A673 (cell line): ENCODE measurements around the gene CDKAL1. TPM values are rescaled to one million over a fixed set of nuclear protein-coding genes. Genes with fewer than 3 reads are reported as not detected.

Experiments used
- BruUV-seq: library from RNA; stranded (reverse); fragments of 400-500 nt; replicated peaks from 2 replicates; lab custom pipeline; 2021; lab: Mats Ljungman, UMichigan
- CTCF ChIA-PET: fragments of 300-600 bp; sonication (Branson Sonifier 250); formaldehyde crosslinking; loops from one replicate; lab custom pipeline; 2022; ENCODE audit warnings: antibody characterized with exemption; lab: Charles Lee
- POLR2A ChIA-PET: fragments of 300-600 bp; sonication (Branson Sonifier 250); formaldehyde crosslinking; loops from one replicate; lab custom pipeline; 2022; ENCODE audit warnings: antibody characterized with exemption; ENCODE audit not compliant: low non-redundant PET; lab: Charles Lee
- DNase-seq: peaks from one replicate; pipeline ENCODE4 v3.0.0-alpha.2; 2015; ENCODE audit warnings: low spot score
- H3K27ac ChIP-seq: fragments of 200-600 bp; sonication (generic); 2 replicates; pipeline ENCODE4 v1.5.1; 2016; ENCODE audit warnings: mixed run types, low read depth, mild to moderate bottlenecking, mixed read lengths, antibody characterized with exemption, low read length; ENCODE audit not compliant: poor library complexity, severe bottlenecking
- H3K27me3 ChIP-seq: fragments of 200-600 bp; sonication (generic); replicated peaks from 2 replicates; pipeline ENCODE4 v1.6.1; 2017; ENCODE audit warnings: mixed run types, low read depth, mild to moderate bottlenecking, mixed read lengths, antibody characterized with exemption, low read length; ENCODE audit not compliant: insufficient read depth, poor library complexity
- H3K36me3 ChIP-seq: fragments of 200-600 bp; sonication (generic); 2 replicates; pipeline ENCODE4 v1.6.1; 2016; ENCODE audit warnings: mixed run types, mild to moderate bottlenecking, mixed read lengths, antibody characterized with exemption, low read length; ENCODE audit not compliant: insufficient read depth, poor library complexity, severe bottlenecking
- H3K4me1 ChIP-seq: fragments of 200-600 bp; sonication (generic); 2 replicates; pipeline ENCODE4 v1.6.1; 2017; ENCODE audit warnings: mixed run types, mild to moderate bottlenecking, mixed read lengths, antibody characterized with exemption, low read length; ENCODE audit not compliant: insufficient read depth, poor library complexity, severe bottlenecking
- H3K4me3 ChIP-seq: fragments of 200-600 bp; sonication (generic); 2 replicates; pipeline ENCODE4 v1.5.1; 2016; ENCODE audit warnings: low read depth, mixed run types, mild to moderate bottlenecking, mixed read lengths, low read length; ENCODE audit not compliant: poor library complexity, severe bottlenecking
- H3K9me3 ChIP-seq: fragments of 200-600 bp; sonication (generic); 2 replicates; pipeline ENCODE4 v1.6.1; 2016; ENCODE audit warnings: mixed run types, low read depth, mild to moderate bottlenecking, mixed read lengths, antibody characterized with exemption, low read length; ENCODE audit not compliant: poor library complexity, severe bottlenecking
- EZH2 ChIP-seq: fragments of 200-600 bp; sonication (generic); IDR thresholded peaks from 2 replicates; pipeline ENCODE4 v1.6.1; 2017; ENCODE audit warnings: borderline replicate concordance, low read depth, mild to moderate bottlenecking, mixed read lengths, antibody characterized with exemption, low read length; ENCODE audit not compliant: poor library complexity, severe bottlenecking
- intact Hi-C: fragments of 100-400 bp; cut with micrococcal nuclease; formaldehyde crosslinking; loops from one replicate; pipeline ENCODE4 v1.10.0; 2022; ENCODE audit not compliant: unreplicated experiment
- total RNA-seq: library from RNA; stranded (reverse); gene quantifications from 2 replicates; pipeline ENCODE4 v1.2.3, GENCODE V29; 2021
- TF ChIP-seq, protein P1 (sequence below): fragments of 300-800, 200-600 bp; sonication (generic); conservative IDR thresholded peaks from 2 replicates; pipeline ENCODE4 v1.5.1; 2017; ENCODE audit warnings: low read depth, mild to moderate bottlenecking, antibody characterized with exemption, low read length, moderate library complexity, mixed read lengths

Gene CDKAL1
- total RNA-seq, 1 experiment from 2014 or later: 35.5 TPM

DNA sequence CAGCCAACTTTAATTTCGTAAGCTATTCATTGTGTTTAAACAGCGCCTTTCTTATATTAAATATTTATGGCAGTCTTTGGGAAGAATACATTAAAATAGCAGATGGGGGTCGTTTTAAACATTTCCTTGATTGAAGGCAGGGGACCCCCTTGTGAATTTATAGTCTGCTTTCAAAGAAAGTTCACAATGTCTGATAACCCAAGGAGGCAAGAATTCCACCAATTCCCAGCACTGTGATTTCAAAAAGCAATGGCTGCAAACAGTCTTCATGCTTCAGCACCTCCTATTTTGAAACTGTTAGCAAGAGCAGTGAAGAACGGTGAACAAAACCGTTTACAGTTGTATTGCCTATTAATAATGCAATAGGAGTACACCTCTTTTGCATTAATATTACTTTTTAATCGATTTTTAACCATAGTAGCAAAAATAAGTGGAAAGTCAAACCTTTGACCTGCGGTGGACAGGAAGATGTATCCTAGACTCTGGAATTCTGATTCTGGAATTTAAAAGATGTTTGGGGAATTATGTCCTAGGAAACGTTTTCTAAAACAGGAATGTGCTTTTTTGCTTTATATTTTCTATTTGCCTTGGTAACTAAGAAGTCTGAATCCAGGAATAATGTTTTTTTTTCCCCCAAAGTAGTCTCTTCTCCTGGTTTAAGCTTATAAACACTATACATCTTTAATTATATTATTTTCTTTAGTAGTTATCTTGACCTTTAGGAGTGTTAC lies 393.0 kb downstream of the CDKAL1 start:
- Histone ChIP-seq H3K27ac (no peak overlapping the region), H3K36me3 (no peaks in the 10 kb centered on the region), H3K4me1 (peaks cover 18% of the 10 kb centered on the region), H3K4me3 (no peak overlapping the region), H3K27me3 (no peaks in the 10 kb centered on the region), H3K9me3 (no peaks in the 10 kb centered on the region)
- CTCF ChIA-PET: no interaction called here
- intact Hi-C loops: no loop called here
- POLR2A ChIA-PET: no interaction called here
- no peak for DNase-seq
- TF ChIP-seq, protein P1, sequence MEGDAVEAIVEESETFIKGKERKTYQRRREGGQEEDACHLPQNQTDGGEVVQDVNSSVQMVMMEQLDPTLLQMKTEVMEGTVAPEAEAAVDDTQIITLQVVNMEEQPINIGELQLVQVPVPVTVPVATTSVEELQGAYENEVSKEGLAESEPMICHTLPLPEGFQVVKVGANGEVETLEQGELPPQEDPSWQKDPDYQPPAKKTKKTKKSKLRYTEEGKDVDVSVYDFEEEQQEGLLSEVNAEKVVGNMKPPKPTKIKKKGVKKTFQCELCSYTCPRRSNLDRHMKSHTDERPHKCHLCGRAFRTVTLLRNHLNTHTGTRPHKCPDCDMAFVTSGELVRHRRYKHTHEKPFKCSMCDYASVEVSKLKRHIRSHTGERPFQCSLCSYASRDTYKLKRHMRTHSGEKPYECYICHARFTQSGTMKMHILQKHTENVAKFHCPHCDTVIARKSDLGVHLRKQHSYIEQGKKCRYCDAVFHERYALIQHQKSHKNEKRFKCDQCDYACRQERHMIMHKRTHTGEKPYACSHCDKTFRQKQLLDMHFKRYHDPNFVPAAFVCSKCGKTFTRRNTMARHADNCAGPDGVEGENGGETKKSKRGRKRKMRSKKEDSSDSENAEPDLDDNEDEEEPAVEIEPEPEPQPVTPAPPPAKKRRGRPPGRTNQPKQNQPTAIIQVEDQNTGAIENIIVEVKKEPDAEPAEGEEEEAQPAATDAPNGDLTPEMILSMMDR: no peak
- TF ChIP-seq EZH2: no peak
- no TSS peak for BruUV-seq

DNA sequence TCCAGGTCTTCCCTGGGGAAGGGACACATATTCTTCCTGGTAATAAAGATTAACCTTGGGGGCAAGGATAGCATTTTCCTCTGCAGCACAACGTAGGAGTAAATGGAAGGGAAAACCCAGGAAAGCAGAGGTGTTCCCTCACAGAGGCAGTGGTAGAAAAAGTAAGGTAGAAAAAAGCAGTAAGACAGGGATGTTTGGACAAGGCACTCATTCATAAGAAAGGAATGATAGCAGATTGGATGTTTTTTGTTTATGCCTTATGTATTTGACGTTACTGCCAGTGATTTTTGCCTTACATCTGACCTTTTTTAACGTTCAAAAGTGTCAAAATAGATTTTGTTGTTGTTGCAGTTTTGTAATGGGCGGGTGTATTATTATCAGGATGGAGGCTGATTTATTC lies 395.0 kb downstream of the CDKAL1 start:
- H3K27me3 ChIP-seq: no peaks in the 10 kb centered on the region
- intact Hi-C loops: no loop called here
- no peak for DNase-seq
- TF ChIP-seq, protein P1: no peak
- no peak for TF ChIP-seq EZH2
- peaks cover 18% of the 10 kb centered on the region for H3K4me1 ChIP-seq
- BruUV-seq: no TSS peak
- no peak overlapping the region for H3K4me3 ChIP-seq
- ChIA-PET CTCF (no interaction called here), POLR2A (no interaction called here)
- no peaks in the 10 kb centered on the region for H3K9me3 ChIP-seq
- no peaks in the 10 kb centered on the region for H3K36me3 ChIP-seq
- no peak overlapping the region for H3K27ac ChIP-seq

DNA sequence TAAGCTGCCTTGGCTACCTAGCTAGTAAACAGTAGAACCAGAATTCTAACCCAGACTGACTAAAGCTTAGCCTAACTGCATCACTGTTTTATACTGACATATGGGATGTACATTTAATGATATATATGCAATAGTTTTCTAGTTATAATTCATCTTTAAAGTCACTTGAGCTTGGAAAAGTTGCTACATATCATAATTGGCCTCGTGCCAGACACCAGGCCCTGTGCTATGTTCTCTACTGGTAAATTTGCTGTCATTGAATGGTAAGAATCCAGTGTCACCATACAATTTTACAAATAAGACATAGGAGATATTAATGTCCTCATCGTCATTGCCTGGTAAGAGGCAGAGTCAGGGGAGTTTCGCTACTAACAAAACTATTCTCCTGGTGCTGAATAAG lies 396.8 kb downstream of the CDKAL1 start:
- no peak overlapping the region for H3K27ac ChIP-seq
- POLR2A ChIA-PET: no interaction called here
- CTCF ChIA-PET: interaction anchor here (0.6 kb wide), 1 partner anchor 29 kb away, joined by 4 read pairs; no protein-coding TSS in a partner anchor
- H3K4me3 ChIP-seq: no peak overlapping the region
- no peak for TF ChIP-seq EZH2
- TF ChIP-seq, protein P1: no peak
- no peaks in the 10 kb centered on the region for H3K36me3 ChIP-seq
- BruUV-seq: no TSS peak
- H3K4me1 ChIP-seq: peaks cover 18% of the 10 kb centered on the region
- DNase-seq: peak; percentile 16
- H3K9me3 ChIP-seq: no peaks in the 10 kb centered on the region
- intact Hi-C loops: no loop called here
- H3K27me3 ChIP-seq: no peaks in the 10 kb centered on the region
